ENCODE measurements around the gene PIH1D1.

Gene PIH1D1

DNA sequence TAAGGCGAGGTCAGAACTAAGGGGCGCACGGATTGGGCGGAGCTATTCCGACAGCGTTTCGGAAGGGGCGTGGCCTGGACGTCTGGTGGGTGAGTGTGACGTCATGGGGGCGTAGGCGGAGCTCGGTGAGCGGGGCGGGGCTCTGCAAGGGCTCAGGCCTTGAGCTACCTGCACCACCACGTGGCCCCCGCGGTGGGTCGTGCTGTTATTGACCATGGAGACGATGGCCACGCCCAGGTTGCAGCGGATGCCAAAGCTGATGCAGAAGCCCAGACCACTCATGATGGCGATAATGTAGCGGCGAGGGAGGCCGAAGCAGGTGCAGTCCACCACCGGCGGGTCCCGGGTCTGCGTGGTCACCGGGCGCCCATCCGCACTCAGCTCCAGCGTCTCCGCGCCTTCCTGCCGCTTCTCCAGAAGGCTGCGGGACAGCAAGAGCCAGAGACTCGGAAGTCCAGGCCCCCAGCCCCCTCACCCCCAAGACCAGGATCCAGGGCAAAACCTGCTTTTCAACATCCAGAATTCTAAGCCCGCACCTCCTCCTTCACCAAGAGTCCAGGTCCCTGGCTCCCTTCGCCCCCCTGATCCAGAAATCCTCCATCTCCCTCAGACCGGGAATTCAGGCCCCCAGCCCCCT lies 15.1 kb downstream of the PIH1D1 start:
- H3K9ac ChIP-seq (ENCODE audit: low read depth, low read length, poor library complexity, severe bottlenecking): no peak overlapping the region
- no peaks in the 10 kb centered on the region for H3K9me3 ChIP-seq (ENCODE audit: insufficient read depth, low read depth, low read length)
- no peaks in the 10 kb centered on the region for H4K20me1 ChIP-seq (ENCODE audit: insufficient read depth, low read length, poor library complexity, severe bottlenecking)
- no peak overlapping the region for H3K4me2 ChIP-seq (ENCODE audit: low read depth, low read length, poor library complexity, severe bottlenecking)
- H3K9me2 ChIP-seq (replicated peaks; ENCODE audit: low read depth, low read length): no peaks in the 10 kb centered on the region
- no peak overlapping the region for H2AFZ ChIP-seq (ENCODE audit: low read length)
- H3K4me3 ChIP-seq (ENCODE audit: low read length, poor library complexity, severe bottlenecking): no peak overlapping the region
- no peaks in the 10 kb centered on the region for H3K4me1 ChIP-seq (ENCODE audit: insufficient read depth, low read length, poor library complexity, severe bottlenecking)
- TF ChIP-seq, protein P1, sequence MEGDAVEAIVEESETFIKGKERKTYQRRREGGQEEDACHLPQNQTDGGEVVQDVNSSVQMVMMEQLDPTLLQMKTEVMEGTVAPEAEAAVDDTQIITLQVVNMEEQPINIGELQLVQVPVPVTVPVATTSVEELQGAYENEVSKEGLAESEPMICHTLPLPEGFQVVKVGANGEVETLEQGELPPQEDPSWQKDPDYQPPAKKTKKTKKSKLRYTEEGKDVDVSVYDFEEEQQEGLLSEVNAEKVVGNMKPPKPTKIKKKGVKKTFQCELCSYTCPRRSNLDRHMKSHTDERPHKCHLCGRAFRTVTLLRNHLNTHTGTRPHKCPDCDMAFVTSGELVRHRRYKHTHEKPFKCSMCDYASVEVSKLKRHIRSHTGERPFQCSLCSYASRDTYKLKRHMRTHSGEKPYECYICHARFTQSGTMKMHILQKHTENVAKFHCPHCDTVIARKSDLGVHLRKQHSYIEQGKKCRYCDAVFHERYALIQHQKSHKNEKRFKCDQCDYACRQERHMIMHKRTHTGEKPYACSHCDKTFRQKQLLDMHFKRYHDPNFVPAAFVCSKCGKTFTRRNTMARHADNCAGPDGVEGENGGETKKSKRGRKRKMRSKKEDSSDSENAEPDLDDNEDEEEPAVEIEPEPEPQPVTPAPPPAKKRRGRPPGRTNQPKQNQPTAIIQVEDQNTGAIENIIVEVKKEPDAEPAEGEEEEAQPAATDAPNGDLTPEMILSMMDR (conservative IDR thresholded peaks at IDR 0.05; ENCODE audit: low read length): no peak
- no peak for TF ChIP-seq EZH2phosphoT487 (IDR thresholded peaks at IDR 0.05; ENCODE audit: borderline replicate concordance)
- no peaks in the 10 kb centered on the region for H3K79me2 ChIP-seq (ENCODE audit: insufficient read depth, low read length)
- H3K27me3 ChIP-seq (ENCODE audit: insufficient read depth, low read length, poor library complexity, severe bottlenecking): no peaks in the 10 kb centered on the region
- H3F3A ChIP-seq (ENCODE audit: low read depth): no peaks in the 10 kb centered on the region
- H3K36me3 ChIP-seq (ENCODE audit: insufficient read depth, low read length): no peaks in the 10 kb centered on the region

DNA sequence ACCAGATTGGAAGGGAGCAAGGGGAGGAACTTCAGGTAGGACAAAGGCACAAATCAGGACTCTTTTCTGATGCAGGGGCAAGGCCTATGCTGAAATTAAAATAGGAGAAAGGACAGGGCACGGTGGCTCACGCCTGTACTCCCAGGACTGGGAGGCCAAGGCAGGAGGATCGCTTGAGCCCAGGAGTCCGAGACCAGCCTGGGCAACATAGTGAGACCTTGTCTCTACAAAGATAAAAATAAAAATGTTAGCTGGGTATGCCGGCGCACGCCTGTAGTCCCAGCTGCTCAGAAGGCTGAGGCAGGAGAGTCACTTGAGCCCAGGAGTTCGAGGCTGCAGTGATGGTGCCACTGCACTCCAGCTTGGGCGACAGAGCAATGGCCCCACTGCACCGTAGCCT lies 15.9 kb downstream of the PIH1D1 start:
- Histone ChIP-seq H3K27me3 (ENCODE audit: insufficient read depth, low read length, poor library complexity, severe bottlenecking) (no peaks in the 10 kb centered on the region), H3K4me2 (ENCODE audit: low read depth, low read length, poor library complexity, severe bottlenecking) (no peak overlapping the region)

DNA sequence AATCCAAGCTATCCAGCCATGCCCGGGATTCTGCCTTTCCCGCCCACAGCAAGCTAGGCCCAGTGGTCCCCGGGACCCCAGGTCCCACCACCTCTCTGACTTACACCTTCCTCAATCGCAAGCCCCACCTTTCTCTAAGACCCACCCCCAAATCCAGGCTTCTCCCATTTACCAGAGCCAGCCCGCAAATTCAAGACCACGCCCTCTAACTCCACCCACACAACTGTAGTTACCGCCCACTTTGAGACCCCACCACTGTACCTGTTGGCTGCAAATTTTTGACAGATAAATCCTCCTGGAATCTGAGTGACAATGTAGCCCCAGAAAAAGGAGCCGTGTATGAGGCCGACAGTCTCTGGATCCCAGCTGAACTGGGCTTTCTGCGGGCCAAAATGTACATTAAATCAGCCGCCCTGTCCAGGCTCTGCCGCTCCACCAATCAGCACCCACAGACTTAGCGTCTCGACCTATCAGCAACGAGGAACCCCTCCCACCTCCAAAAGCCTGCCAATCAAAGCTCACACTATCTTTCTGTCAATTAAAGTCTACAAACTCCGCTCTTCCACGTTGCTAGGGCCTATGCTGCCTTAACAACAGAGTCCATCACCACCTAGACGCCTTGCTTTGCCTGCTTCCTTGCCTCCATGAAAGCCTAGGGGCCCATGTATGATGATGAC lies 16.6 kb downstream of the PIH1D1 start:
- Histone ChIP-seq H3F3A (ENCODE audit: low read depth) (no peaks in the 10 kb centered on the region), H4K20me1 (ENCODE audit: insufficient read depth, low read length, poor library complexity, severe bottlenecking) (no peaks in the 10 kb centered on the region), H3K9me3 (ENCODE audit: insufficient read depth, low read depth, low read length) (no peaks in the 10 kb centered on the region), H3K4me3 (ENCODE audit: low read length, poor library complexity, severe bottlenecking) (no peak overlapping the region), H3K9me2 (replicated peaks; ENCODE audit: low read depth, low read length) (no peaks in the 10 kb centered on the region), H3K27me3 (ENCODE audit: insufficient read depth, low read length, poor library complexity, severe bottlenecking) (no peaks in the 10 kb centered on the region), H3K36me3 (ENCODE audit: insufficient read depth, low read length) (no peaks in the 10 kb centered on the region), H3K4me2 (ENCODE audit: low read depth, low read length, poor library complexity, severe bottlenecking) (no peak overlapping the region), H3K79me2 (ENCODE audit: insufficient read depth, low read length) (no peaks in the 10 kb centered on the region), H3K4me1 (ENCODE audit: insufficient read depth, low read length, poor library complexity, severe bottlenecking) (peaks cover 6% of the 10 kb centered on the region), H3K9ac (ENCODE audit: low read depth, low read length, poor library complexity, severe bottlenecking) (no peak overlapping the region), H2AFZ (ENCODE audit: low read length) (no peak overlapping the region)
- TF ChIP-seq EZH2phosphoT487 (IDR thresholded peaks at IDR 0.05; ENCODE audit: borderline replicate concordance): no peak
- TF ChIP-seq, protein P1 (conservative IDR thresholded peaks at IDR 0.05; ENCODE audit: low read length): no peak

More for the DNA sequence above, 15.9 kb downstream of the PIH1D1 start:
- H3F3A ChIP-seq (ENCODE audit: low read depth): no peaks in the 10 kb centered on the region
- no peaks in the 10 kb centered on the region for H4K20me1 ChIP-seq (ENCODE audit: insufficient read depth, low read length, poor library complexity, severe bottlenecking)
- no peak overlapping the region for H3K4me3 ChIP-seq (ENCODE audit: low read length, poor library complexity, severe bottlenecking)
- no peaks in the 10 kb centered on the region for H3K9me3 ChIP-seq (ENCODE audit: insufficient read depth, low read depth, low read length)
- no peak overlapping the region for H3K9ac ChIP-seq (ENCODE audit: low read depth, low read length, poor library complexity, severe bottlenecking)
- no peaks in the 10 kb centered on the region for H3K36me3 ChIP-seq (ENCODE audit: insufficient read depth, low read length)
- H3K79me2 ChIP-seq (ENCODE audit: insufficient read depth, low read length): no peaks in the 10 kb centered on the region
- H3K4me1 ChIP-seq (ENCODE audit: insufficient read depth, low read length, poor library complexity, severe bottlenecking): peaks cover under 1% of the 10 kb centered on the region
- no peak overlapping the region for H2AFZ ChIP-seq (ENCODE audit: low read length)
- no peaks in the 10 kb centered on the region for H3K9me2 ChIP-seq (replicated peaks; ENCODE audit: low read depth, low read length)
- TF ChIP-seq, protein P1 (conservative IDR thresholded peaks at IDR 0.05; ENCODE audit: low read length): no peak
- no peak for TF ChIP-seq EZH2phosphoT487 (IDR thresholded peaks at IDR 0.05; ENCODE audit: borderline replicate concordance)

Measured in Loucy (cell line).